ENCODE data around the gene SYT10.
"Not testable (repeated sequence)": the region's sequence is repeated elsewhere in the genome, so short reads cannot be mapped to it uniquely, and the experiment has no call there.

The SYT10 gene

GRCh38 chr12:33439587-33440011 lies at the start of gene SYT10:
TSS of gene SYT10 (minus strand) at chr12:33439819. CDS start at chr12:33439522, 297 bp downstream.
- no peak for DNase-seq (ENCODE audit: low read depth)

DNA sequence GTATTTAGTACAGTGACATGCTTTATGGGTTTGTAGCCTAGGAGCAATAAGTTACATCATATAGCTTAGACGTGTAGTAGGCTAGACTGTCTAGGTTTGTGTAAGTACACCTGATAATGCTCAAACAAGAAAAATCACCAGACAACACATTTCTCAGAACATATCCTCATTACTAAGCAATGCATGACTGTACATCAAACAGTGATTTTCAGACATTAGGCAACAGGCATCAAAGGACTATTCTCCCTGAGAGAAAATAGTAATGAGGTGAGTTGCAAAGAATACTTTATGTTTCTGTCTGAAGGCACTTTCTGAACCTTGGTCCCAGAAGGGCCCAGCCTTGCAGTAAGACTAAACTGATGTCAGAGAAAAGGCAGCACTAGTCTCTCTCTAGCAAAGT lies 48.4 kb upstream of the SYT10 start:
- DNase-seq (ENCODE audit: low read depth), result no peak

GRCh38 chr12:33486058-33486457 lies 46.4 kb upstream of the SYT10 start:
- no peak for DNase-seq (ENCODE audit: low read depth)

DNA sequence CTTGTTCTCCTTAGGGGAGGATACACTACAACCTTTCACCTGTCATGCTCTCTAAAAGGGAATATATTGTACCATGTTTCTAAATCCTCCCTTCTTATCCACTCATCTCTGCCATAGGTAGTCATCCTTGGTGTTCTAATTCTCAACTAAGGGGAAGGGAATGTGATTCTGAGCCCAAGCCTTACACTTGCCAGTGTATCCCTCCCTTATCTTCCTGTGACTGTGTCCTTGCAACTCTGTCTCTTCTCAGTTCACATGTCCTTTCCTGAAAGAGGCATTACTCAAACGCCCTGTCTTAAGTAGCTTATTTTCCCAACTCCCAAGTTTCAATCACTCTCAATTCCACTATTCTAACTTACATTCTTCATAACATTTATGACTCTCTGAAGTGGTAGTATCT lies 44.5 kb upstream of the SYT10 start:
- DNase-seq (ENCODE audit: low read depth), result no peak

DNA sequence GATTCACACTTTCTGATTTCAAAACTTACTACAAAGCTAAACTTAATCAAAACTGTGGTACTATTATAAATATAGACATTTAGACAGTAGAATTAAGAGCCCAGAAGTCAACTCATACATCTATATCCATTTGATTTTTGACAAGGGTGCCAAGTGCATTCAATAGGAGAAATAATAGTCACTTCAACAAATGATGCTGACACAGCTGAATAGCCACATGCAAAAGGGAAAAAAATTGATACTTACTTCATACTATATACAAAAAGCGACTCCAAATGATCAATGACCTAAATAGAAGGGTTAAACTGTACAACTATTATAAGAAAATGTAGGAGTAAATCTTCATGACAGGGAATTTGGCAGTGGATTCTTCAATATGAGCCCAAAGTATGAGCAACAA lies 40.7 kb upstream of the SYT10 start:
- no peak for DNase-seq (ENCODE audit: low read depth)

GRCh38 chr12:33476058-33476457 lies 36.4 kb upstream of the SYT10 start:
- no peak for DNase-seq (ENCODE audit: low read depth)

DNA sequence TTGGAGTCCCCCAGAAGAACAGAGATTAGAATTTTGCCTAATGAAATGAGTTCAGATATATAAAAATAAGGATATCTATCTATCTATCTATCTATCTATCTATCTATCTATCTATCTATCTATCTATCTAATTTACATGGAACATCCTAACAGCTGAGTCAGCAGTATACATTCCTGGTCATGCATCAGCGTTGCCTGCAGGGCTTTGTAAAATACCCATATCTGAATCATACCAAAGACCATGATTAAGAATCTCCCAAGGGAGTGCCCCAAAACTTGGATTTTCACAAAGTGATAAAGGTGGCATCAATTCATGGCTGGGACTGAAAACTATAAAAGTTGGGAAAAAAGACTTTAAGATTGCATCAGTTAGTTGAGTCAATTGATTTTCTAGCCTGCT lies 32.7 kb upstream of the SYT10 start:
- no peak for DNase-seq (ENCODE audit: low read depth)

DNA sequence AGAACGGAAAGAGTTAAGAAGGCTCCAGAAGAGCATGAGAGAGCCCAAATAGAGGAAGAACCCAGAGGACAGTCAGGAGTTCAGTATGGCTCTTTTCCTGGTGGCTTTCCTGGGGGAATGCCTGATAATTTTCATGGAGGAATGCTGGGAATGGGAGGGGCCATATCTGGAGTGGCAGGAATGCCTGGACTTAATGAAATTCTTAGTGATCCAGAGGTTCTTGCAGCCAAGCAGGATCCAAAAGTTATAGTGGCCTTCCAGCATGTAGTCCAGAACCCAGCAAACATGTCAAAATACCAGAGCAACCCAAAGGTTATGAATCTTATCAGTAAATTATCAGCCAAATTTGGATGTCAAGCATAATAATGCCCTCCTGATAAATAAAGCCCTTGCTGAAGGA lies 15.5 kb upstream of the SYT10 start:
- no peak for DNase-seq (ENCODE audit: low read depth)

DNA sequence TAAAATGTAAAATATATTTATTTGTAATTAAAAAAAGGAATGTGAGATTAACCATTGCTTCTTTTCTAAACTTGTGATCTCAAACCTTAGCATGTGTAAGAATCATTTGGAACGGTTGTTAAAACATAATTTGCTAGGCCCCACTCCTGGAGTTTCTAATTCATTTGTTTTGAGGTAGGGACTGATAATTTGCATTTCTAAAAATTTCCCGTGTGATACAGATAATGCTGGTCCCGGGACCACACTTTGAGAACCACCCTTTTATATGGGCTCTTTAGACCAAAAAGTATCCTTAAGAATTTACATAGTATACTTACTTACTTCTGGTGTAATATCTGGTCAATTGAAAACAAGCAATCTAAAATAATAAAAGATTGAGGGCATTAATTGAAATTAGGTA lies 10.9 kb upstream of the SYT10 start:
- no peak for DNase-seq (ENCODE audit: low read depth)

DNA sequence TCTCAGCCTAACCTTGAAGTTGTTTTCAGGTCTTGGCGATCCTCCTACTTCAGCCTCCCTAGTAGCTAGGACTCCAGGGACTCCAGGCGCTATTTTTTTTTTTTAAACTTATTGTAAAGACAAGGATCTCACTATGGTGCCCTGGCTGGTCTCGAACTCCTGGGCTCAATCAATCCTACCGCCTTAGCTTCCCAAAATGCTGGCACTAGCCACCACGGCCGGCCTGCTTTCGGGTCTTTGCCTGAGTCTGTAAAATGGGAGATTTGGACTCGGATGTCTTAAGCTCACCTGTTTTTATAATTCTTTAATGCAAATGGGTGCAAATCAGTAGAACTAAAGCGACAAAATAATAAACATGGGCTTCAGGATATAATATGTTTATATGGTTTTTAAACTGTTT lies 858 bp upstream of the SYT10 start:
- no peak for DNase-seq (ENCODE audit: low read depth)

GRCh38 chr12:33438851-33439586 lies 600 bp downstream of the SYT10 start:
- no peak for DNase-seq (ENCODE audit: low read depth)

DNA sequence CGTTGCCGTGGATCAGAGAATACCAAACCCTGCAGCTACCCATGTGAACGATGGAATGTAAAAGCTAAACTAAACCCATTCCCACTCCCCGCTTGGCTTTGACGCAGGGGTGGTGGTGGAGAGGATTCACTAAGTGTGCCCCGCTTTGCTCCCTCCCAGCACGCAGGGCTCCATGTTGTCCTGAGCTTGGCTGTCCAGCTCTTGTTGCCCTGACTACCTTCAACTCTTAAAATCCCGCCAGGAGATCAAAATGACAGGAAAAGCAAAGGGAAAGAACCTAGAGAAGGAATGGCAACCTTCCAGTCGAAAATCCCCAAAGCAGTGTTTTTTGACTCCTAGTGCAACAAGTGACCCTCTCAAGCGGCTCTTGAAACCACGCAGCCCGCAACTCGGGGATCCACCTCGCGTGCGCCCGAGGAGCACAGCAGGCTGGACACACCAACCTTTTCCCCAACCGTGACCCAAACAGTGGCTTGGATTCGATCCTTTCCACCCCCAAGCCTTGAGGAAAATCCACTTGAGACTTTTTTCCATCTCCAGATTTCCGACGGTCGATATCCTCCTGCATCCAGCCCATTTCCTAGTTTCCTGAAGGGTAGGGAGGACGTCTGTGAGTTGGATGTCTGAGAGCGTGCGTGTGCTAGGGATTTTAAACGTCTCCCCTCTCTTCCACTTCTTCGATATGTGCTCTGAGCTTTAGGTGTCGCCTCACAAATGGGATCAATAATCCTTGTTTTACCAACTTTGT lies 1.4 kb downstream of the SYT10 start:
- no peak for DNase-seq (ENCODE audit: low read depth)

DNA sequence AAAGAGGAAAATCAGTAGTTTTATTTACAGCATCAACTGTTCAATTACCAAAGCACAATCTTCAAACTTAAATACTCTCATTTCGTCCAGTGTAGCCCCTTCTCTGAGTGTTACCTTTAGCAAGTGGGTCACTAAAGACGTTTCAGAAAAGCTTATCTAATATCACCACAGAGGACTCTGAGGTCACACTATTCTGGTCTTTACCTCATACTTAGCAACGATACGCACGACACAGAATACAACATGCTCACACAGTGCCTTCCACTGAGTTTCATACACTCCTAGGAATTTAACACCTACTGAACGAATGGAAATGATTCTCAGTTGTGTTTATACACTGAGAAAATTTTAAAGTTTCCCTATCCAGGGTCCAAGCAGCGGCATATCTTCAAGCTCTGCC lies 2.0 kb downstream of the SYT10 start:
- no peak for DNase-seq (ENCODE audit: low read depth)

DNA sequence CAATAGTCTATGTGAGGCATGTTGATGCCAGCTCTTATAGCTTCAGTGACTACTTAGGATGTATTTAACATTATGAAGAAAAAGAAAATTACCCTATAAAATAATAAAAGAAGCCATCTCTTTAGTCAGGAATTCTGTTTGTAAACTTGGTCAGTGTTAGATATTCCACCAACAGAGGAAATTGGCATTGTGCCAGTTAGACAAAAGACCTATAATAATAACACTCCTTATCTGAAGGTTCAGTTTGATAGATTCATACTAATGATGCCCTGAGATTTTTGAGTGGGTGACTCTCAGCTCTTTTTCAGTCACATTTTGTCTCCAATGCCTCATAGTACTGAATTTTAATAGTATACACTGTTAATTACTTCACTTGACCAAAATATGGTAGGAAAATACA lies 6.6 kb downstream of the SYT10 start:
- no peak for DNase-seq (ENCODE audit: low read depth)

- DNase-seq (ENCODE audit: low read depth), result no peak
These were observed 8.0 kb downstream of the SYT10 start for GRCh38 chr12:33431648-33432047.

DNA sequence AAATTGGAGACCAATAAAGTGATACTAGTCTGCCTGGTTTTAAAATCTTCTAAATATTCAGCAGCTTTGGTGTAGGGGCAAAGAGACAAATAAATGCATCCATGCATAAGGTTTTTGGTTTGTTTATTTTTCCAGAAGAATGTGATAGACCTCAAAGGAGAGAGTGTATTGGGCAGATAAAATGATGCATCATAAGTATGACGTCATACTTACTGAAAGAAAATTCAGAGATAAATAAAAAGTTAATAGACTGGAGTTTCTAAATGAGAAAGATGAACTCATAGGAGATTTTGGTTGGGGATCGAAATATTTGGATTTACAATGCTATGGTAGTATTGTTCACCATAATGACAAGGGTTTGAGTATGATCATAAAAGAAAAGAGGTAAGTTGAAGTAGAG lies 10.2 kb downstream of the SYT10 start:
- no peak for DNase-seq (ENCODE audit: low read depth)

GRCh38 chr12:33427071-33427470 lies 12.5 kb downstream of the SYT10 start:
- DNase-seq (ENCODE audit: low read depth), result no peak

DNA sequence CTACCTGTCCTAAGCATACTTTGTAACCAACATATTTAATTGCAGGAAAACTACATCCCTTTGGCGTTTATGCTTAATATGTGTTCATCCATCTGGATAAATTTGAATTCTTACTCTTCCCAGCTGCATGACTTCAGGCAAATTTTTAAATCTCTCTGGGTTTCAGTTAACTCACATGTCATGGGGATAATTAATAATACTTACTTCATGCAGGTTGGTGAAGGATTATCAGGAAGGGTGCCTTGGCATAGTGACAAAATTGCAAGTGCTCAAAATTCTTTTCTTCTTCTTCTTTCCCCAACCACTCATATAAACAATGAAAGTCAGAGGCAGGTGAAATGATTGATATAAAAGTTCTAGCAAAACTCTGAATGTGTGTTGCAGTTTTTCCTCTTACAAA lies 15.9 kb downstream of the SYT10 start:
- no peak for DNase-seq (ENCODE audit: low read depth)

GRCh38 chr12:33412410-33412809 lies 27.2 kb downstream of the SYT10 start:
- DNase-seq (ENCODE audit: low read depth), result not testable (repeated sequence)

DNA sequence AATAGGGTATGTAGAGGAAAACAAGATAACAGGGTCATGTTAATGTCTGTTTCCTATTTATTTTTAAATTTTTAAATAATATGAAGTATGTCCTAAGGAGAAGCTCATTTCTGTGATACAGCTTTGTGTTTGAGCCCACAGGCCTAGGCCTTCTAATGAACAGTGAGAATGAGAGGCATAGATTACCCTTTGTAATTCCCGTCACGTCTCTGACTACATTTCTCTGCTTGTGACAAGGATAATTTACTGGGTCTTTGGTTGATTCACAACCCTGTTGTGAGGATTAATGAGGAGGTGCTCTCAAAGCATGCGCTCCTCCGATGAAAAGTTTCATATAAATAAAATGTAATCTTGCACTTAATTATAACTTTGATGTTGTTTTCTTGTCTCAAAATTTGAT lies 56.1 kb downstream of the SYT10 start:
- no peak for DNase-seq (ENCODE audit: low read depth)

DNA sequence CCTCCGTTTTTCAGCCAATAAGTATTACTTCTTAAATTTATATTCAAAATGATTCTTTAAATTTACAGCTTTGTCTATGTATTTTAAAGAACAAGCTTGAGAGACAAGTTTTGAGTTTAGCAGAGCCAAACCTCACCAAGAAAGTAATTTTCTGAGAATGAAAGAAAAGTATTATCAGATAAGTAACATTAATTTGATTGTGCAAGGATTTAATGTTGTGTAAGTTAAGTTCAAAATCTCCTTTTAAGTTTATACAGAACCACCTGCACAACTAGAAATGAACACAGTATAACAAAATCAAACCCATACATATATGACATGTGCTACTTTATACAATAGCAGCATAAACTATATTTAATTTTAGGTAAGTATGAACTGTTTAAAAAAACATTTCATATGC lies 63.5 kb downstream of the SYT10 start:
- DNase-seq (ENCODE audit: low read depth), result no peak

- no peak for DNase-seq (ENCODE audit: low read depth)
These were observed 69.3 kb downstream of the SYT10 start for GRCh38 chr12:33370318-33370717.

DNA sequence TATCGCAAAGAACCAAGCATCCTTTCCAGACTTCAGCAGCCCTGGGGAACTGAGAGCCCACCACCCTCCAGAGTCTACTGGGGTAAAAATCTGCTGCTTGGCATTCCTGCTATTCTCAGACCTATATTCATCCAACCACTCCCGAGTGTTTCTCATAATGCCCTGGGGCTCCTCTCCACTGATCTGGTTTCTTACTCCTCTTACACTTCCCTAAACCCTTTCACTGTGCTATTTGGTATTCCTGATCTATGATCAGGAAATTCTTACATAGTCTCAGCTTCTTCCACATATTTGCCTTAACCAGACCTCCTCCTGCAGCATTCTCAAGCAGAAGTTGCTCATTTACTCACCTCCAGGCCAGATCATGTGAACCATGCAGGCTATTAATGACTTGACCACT lies 82.4 kb downstream of the SYT10 start:
- DNase-seq (ENCODE audit: low read depth), result no peak

DNA sequence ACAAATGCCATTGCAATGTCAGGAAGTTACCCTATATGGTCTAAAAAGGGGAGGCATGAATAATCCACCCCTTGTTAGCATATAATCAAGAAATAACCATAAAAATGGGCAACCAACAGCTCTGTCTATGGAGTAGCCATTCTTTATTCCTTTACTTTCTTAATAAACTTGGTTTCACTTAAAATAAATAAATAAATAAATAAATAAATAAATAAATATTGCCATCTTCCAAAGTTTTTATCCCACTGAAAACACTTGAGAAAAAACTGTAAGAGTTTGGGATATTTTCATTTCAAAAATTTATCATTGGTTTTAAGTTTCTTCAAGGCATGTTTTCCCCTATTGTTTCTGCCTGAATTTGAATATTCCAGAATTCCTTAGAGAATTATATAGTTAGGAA lies 89.8 kb downstream of the SYT10 start:
- DNase-seq (ENCODE audit: low read depth), result no peak
